GM19324 (cell line): ENCODE data around the gene SP7.
"Not testable (repeated sequence)": the region's sequence is repeated elsewhere in the genome, so short reads cannot be mapped to it uniquely, and the experiment has no call there.

Experiments
- ATAC-seq: cut with Tn5 transposase; IDR thresholded peaks from one replicate; pipeline ENCODE4 v1.9.1; 2021; ENCODE audit warnings: mild to moderate bottlenecking, moderate library complexity; ENCODE audit not compliant: unreplicated experiment, low FRiP score

SP7 gene

GRCh38 chr12:53324779-53325510 is 11.2 kb downstream of the SP7 start:
- peak; percentile 47 for ATAC-seq

GRCh38 chr12:53324113-53324778 is 11.9 kb downstream of the SP7 start:
- ATAC-seq: peak; percentile 30

GRCh38 chr12:53320352-53321195 is 15.6 kb downstream of the SP7 start:
- ATAC-seq: no peak

GRCh38 chr12:53313996-53314395 is 22.2 kb downstream of the SP7 start:
- no peak for ATAC-seq

GRCh38 chr12:53308276-53308675 is 27.9 kb downstream of the SP7 start:
- no peak for ATAC-seq

- ATAC-seq: no peak
Observed at GRCh38 chr12:53306826-53307225, 29.3 kb downstream of the SP7 start.

GRCh38 chr12:53302903-53303302 is 33.3 kb downstream of the SP7 start:
- ATAC-seq: no peak

- no peak for ATAC-seq
Observed at GRCh38 chr12:53300187-53300586, 36.0 kb downstream of the SP7 start.

- peak; percentile 74 for ATAC-seq
Observed at GRCh38 chr12:53299454-53300180, 36.5 kb downstream of the SP7 start, which contains the start of gene MYG1. Gene MYG1, plus strand, starts transcription at chr12:53299695. Its CDS starts 43 bp downstream, at chr12:53299738.

GRCh38 chr12:53299101-53299453 is 37.1 kb downstream of the SP7 start:
- peak; percentile 2 for ATAC-seq

- ATAC-seq: no peak
Observed at GRCh38 chr12:53298164-53298563, 38.0 kb downstream of the SP7 start.

- ATAC-seq: not testable (repeated sequence)
Observed at GRCh38 chr12:53297106-53297505, 39.0 kb downstream of the SP7 start.

- no peak for ATAC-seq
Observed at GRCh38 chr12:53295891-53296219, 40.3 kb downstream of the SP7 start.

- ATAC-seq: peak; percentile 74
Observed at GRCh38 chr12:53295070-53295890, 40.9 kb downstream of the SP7 start, which contains the start of gene PFDN5. Gene PFDN5, plus strand, starts transcription at chr12:53295542. Its CDS starts 26 bp downstream, at chr12:53295568.

GRCh38 chr12:53292426-53292825 is 43.7 kb downstream of the SP7 start:
- no peak for ATAC-seq

- no peak for ATAC-seq
Observed at GRCh38 chr12:53290661-53291060, 45.5 kb downstream of the SP7 start.

- no peak for ATAC-seq
Observed at GRCh38 chr12:53289891-53290290, 46.3 kb downstream of the SP7 start.

- no peak for ATAC-seq
Observed at GRCh38 chr12:53288322-53288721, 47.8 kb downstream of the SP7 start.

GRCh38 chr12:53287741-53288216 is 48.4 kb downstream of the SP7 start:
- no peak for ATAC-seq

GRCh38 chr12:53286448-53286847 is 49.7 kb downstream of the SP7 start:
- no peak for ATAC-seq
